NB4 (cell line): ENCODE data around the gene TAF11L2.

Experiments
- CTCF ChIP-seq: IDR thresholded peaks from one replicate; pipeline ENCODE4 v1.5.1; 2012; ENCODE audit warnings: low read depth, low read length
- MAX ChIP-seq: IDR thresholded peaks from 2 replicates; pipeline ENCODE4 v1.6.1; 2011; ENCODE audit warnings: low read depth, low read length
- MYC ChIP-seq: IDR thresholded peaks from 2 replicates; pipeline ENCODE4 v1.6.1; 2011; ENCODE audit warnings: low read depth, low read length
- POLR2A ChIP-seq: IDR thresholded peaks from 2 replicates; pipeline ENCODE4 v1.6.1; 2011; ENCODE audit warnings: mild to moderate bottlenecking; ENCODE audit not compliant: insufficient read length; ENCODE audit errors: extremely low read depth

GRCh38 chr5:17511775-17512325, 13.8 kb downstream of the TAF11L2 start:
- TF ChIP-seq MAX (no peak), CTCF (no peak), POLR2A (no peak), MYC (no peak)
